HL-60 (cell line): ENCODE measurements around the gene TIMM29.

Experiments
- POLR2AphosphoS5 ChIP-seq: IDR thresholded peaks from 2 replicates; pipeline ENCODE4 v1.6.1; 2012; ENCODE audit warnings: low read depth
- TF ChIP-seq, protein P1 (sequence below): IDR thresholded peaks from one replicate; pipeline ENCODE4 v1.5.1; 2011; ENCODE audit warnings: low read length, control low read depth, inconsistent platforms; ENCODE audit not compliant: insufficient read depth

DNA sequence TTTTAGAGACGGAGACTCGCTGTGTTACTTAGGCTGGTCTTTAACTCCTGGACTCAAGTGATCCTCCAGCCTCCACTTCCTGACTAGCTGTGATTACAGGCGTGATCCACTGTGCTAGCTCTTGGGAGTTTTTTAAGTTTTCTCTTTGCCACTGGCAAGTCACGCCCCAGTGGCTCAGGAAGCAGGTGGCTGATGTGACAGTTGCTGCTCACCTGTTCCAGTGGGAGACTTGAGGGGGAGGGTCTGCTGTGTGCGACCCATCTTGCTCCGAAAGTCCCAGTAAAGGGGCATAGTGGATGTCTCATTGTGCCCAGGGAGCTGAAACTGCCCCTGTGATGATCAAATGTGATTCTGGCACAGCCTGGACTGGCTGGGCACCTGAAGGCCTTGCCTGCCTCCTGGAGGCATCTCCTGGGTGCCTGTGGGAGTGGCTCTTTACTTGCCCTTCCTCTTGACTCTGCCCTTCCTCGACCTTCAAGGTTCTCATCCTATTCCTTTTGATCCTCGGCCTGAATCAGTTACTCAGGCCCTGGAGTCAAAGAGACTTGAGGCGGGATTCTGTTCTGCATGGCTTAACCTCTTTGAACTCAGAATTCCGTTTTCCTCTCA, 40.0 kb downstream of the TIMM29 start:
- TF ChIP-seq, protein P1, sequence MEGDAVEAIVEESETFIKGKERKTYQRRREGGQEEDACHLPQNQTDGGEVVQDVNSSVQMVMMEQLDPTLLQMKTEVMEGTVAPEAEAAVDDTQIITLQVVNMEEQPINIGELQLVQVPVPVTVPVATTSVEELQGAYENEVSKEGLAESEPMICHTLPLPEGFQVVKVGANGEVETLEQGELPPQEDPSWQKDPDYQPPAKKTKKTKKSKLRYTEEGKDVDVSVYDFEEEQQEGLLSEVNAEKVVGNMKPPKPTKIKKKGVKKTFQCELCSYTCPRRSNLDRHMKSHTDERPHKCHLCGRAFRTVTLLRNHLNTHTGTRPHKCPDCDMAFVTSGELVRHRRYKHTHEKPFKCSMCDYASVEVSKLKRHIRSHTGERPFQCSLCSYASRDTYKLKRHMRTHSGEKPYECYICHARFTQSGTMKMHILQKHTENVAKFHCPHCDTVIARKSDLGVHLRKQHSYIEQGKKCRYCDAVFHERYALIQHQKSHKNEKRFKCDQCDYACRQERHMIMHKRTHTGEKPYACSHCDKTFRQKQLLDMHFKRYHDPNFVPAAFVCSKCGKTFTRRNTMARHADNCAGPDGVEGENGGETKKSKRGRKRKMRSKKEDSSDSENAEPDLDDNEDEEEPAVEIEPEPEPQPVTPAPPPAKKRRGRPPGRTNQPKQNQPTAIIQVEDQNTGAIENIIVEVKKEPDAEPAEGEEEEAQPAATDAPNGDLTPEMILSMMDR, result no peak
- no peak for TF ChIP-seq POLR2AphosphoS5
